Lung (tissue), 12 donors: ENCODE data around the gene EME2. TPM values are rescaled to one million over a fixed set of nuclear protein-coding genes. Genes with fewer than 3 reads are reported as not detected.

ENCODE experiments used
- ATAC-seq: fragments of 200-7000 bp; cut with Tn5 transposase; one replicate; pipeline ENCODE4 v1.9.1; 2020; ENCODE audit warnings: moderate number of reproducible peaks; ENCODE audit not compliant: insufficient read depth, low FRiP score
- DNase-seq, 3 donors: peaks; one replicate each; pipeline ENCODE4 v3.0.0-alpha.2; 2013 to 2017
- H3K27ac ChIP-seq, 2 donors: one replicate each; pipeline ENCODE4 v1.5.1; 2013; ENCODE audit warnings: mild to moderate bottlenecking in 2 of 2, moderate library complexity in 2 of 2, control low read depth in 1 of 2, inconsistent platforms in 1 of 2, low read depth in 1 of 2, low read length in 1 of 2
- H3K27me3 ChIP-seq, 3 donors: one replicate each; pipeline ENCODE4 v1.5.1; 2013; ENCODE audit warnings: low read length in 2 of 3; ENCODE audit not compliant: control insufficient read depth in 3 of 3, insufficient read depth in 3 of 3
- H3K36me3 ChIP-seq, 4 donors: one replicate each; pipeline ENCODE4 v1.5.1; 2013; ENCODE audit warnings: low read length in 4 of 4, mild to moderate bottlenecking in 1 of 4, moderate library complexity in 1 of 4; ENCODE audit not compliant: control insufficient read depth in 4 of 4, insufficient read depth in 4 of 4
- H3K4me1 ChIP-seq, 5 donors: one replicate each; pipeline ENCODE4 v1.5.1; 2013; ENCODE audit warnings: low read length in 5 of 5, mild to moderate bottlenecking in 2 of 5, moderate library complexity in 1 of 5; ENCODE audit not compliant: control insufficient read depth in 5 of 5, insufficient read depth in 5 of 5
- H3K4me3 ChIP-seq: one replicate; pipeline ENCODE4 v1.5.1; 2013; ENCODE audit warnings: mild to moderate bottlenecking, control low read depth, moderate library complexity
- H3K9ac ChIP-seq, 2 donors: one replicate each; pipeline ENCODE4 v1.5.1; 2013; ENCODE audit warnings: low read length in 2 of 2, control low read depth in 1 of 2; ENCODE audit not compliant: insufficient read depth in 1 of 2
- H3K9me3 ChIP-seq, 4 donors: one replicate each; pipeline ENCODE4 v1.5.1; 2013; ENCODE audit warnings: low read length in 3 of 4, mild to moderate bottlenecking in 1 of 4, moderate library complexity in 1 of 4; ENCODE audit not compliant: control insufficient read depth in 4 of 4, insufficient read depth in 3 of 4
- CTCF ChIP-seq: IDR thresholded peaks from 2 replicates; pipeline ENCODE4 v1.5.1; 2012; ENCODE audit warnings: mild to moderate bottlenecking; ENCODE audit errors: control extremely low read depth, extremely low read depth
- WGBS, 2 donors: extraction: QIAGEN DNeasy Blood & Tissue Kit; methylation state at CpG; one replicate each; pipeline ENCODE4 v1.1.7; 2013; 5-methylcytosine and 5-hydroxymethylcytosine counted together
- polyA plus RNA-seq, 2 donors: library from polyadenylated mRNA; stranded (reverse); fragments of 200-250 nt; gene quantifications; one replicate each; pipeline ENCODE4 v1.2.1, GENCODE V29; 2013
- total RNA-seq, 2 donors: library from RNA; depleted of rRNA in 1 of 2; stranded (reverse); fragments of >200 nt in 1 of 2; gene quantifications; one replicate each; pipeline ENCODE4 v1.2.1, GENCODE V29; 2014 to 2021
- donor health status: control.
- donor health status: control.
- donor health status: Bipolar disorder and iron deficiency.
- donor health status: healthy.
- donor health status: DM: yes; HTN: yes; CAD: no.

The EME2 gene
- total and polyA plus RNA-seq, 4 donors: 8.6 to 30.2 (median 9.8) TPM

DNA sequence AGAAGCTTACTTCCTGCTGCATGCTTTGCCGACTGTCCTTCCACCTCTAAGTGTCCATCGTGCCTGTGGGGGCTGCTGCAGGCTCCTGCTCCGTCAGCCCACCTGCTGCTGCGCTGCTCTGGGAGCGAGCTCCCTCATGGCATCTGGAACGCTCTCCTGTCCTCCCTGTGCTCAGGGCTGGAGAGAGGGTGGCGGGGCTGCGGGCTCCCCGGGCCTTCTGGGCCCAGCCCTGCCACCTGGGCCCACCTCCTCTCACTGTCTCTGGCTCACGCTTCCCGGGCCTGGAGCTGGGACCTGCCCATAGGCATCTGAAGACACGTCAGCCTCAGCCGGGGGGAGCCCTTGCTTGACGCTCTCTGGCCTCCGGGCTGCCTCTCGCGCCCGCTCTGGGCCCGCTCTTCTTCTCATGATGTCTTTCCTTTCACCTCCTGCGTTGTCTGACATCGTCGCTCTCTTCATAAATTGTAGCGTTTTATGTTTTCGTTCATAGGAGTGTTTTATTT lies 28.2 kb upstream of the EME2 start:
- ATAC-seq (no peak), DNase-seq (no peak)
- WGBS, 2 donors: 91 to 94% methylated on average over 24 of the region's 24 CpGs
- no peaks in the 10 kb centered on the region for H3K27me3 ChIP-seq
- H3K9me3 ChIP-seq: no peaks in the 10 kb centered on the region
- no peak overlapping the region for H3K4me3 ChIP-seq
- no peak overlapping the region for H3K9ac ChIP-seq
- no peaks in the 10 kb centered on the region for H3K4me1 ChIP-seq
- H3K36me3 ChIP-seq: peaks cover 7 to 70% (median 15%) of the 10 kb centered on the region in 4 donors
- TF ChIP-seq CTCF: no peak
- no peak overlapping the region for H3K27ac ChIP-seq

- Histone ChIP-seq H3K4me1 (no peaks in the 10 kb centered on the region), H3K27ac (no peak overlapping the region), H3K9me3 (no peaks in the 10 kb centered on the region), H3K4me3 (no peak overlapping the region), H3K36me3 (peaks cover 7 to 74% (median 18%) of the 10 kb centered on the region in 4 donors), H3K9ac (no peak overlapping the region), H3K27me3 (no peaks in the 10 kb centered on the region)
- 92 to 94% methylated on average over 25 of the region's 25 CpGs for WGBS, 2 donors
- TF ChIP-seq CTCF: no peak
- DNase-seq (no peak), ATAC-seq (no peak)
Measured at GRCh38 chr16:1745181-1745899, 27.3 kb upstream of the EME2 start.

DNA sequence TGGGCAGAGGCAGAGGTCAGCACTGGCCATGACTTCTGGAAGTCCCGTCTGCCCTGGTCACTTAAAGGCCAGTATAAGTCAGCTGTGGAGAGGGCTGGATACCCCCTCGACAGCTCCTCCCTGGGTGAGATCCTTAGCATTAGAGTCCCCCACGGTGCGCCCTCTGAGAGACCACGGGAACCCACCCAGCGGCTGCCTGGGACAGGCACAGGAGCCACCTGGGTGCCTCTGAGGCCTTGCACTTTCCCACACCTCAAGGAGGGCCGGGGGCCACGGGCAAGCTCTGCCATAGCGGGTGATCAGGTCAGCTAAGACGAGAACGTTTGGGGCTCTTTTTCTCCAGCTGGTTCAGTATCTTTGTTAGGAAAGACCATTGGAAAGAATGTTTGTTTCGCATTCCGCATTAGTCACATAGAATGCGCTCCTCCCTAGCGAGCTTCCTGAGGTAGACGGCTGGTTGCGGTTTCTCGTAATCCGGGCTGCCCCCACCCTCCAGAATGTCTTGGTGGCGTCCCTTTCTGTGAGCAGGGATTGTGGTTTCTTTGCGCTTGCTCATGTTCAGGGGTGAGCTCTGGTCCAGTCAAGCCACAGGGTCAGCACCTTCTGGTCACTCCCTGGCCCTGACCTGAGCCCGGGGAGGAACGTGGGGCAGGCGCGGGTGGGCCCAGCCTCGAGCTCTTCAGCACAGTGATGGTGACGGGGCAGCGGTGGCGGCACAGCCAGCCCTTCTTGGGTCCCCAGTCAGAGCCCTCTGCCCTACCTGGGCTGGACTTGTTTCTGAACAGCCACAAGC lies 26.5 kb upstream of the EME2 start:
- Histone ChIP-seq H3K9ac (no peak overlapping the region), H3K4me1 (no peaks in the 10 kb centered on the region), H3K4me3 (no peak overlapping the region), H3K27me3 (no peaks in the 10 kb centered on the region), H3K36me3 (peaks cover 7 to 71% (median 17%) of the 10 kb centered on the region in 4 donors), H3K27ac (no peak overlapping the region), H3K9me3 (no peaks in the 10 kb centered on the region)
- DNase-seq (no peak), ATAC-seq (no peak)
- WGBS, 2 donors: 95% methylated on average over 29 of the region's 29 CpGs
- no peak for TF ChIP-seq CTCF
